ENCODE measurements around the gene RHOG. TPM values are rescaled to one million over a fixed set of nuclear protein-coding genes. Genes with fewer than 3 reads are reported as not detected.

RHOG gene
- total and polyA plus RNA-seq, 4 donors = 5.8 to 31.1 (median 19.5) TPM

DNA sequence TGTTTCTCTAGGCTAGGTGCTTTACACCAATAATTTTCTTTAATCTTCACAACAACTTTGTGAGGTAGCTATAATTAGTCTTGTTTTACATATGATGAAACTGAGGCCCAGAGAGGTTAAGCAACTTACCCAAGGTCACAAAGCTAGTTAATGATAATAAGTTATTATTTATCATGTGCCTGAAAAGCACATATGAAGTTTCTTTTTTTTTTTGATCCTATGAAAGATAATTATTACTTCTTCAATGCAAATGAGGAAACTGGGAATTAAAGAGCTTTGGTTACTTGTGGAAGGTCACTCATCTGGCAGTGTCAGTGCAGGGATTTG, 37.5 kb upstream of the RHOG start:
- Histone ChIP-seq H3K4me3 (ENCODE audit: low read depth, low read length) (no peak overlapping the region), H3K27ac (ENCODE audit: low read depth, low read length) (no peak overlapping the region), H3K4me1 (ENCODE audit: control insufficient read depth, insufficient read depth, low read length) (peaks cover 3% of the 10 kb centered on the region), H3K36me3 (ENCODE audit: control insufficient read depth, insufficient read depth, low read length) (no peaks in the 10 kb centered on the region), H3K9me3 (ENCODE audit: control insufficient read depth, insufficient read depth, low read length) (no peaks in the 10 kb centered on the region), H3K27me3 (ENCODE audit: control insufficient read depth, insufficient read depth, low read length) (no peaks in the 10 kb centered on the region)
- DNase-seq (ENCODE audit: low read depth in 4 of 6, low spot score in 6 of 6) = no peak

DNA sequence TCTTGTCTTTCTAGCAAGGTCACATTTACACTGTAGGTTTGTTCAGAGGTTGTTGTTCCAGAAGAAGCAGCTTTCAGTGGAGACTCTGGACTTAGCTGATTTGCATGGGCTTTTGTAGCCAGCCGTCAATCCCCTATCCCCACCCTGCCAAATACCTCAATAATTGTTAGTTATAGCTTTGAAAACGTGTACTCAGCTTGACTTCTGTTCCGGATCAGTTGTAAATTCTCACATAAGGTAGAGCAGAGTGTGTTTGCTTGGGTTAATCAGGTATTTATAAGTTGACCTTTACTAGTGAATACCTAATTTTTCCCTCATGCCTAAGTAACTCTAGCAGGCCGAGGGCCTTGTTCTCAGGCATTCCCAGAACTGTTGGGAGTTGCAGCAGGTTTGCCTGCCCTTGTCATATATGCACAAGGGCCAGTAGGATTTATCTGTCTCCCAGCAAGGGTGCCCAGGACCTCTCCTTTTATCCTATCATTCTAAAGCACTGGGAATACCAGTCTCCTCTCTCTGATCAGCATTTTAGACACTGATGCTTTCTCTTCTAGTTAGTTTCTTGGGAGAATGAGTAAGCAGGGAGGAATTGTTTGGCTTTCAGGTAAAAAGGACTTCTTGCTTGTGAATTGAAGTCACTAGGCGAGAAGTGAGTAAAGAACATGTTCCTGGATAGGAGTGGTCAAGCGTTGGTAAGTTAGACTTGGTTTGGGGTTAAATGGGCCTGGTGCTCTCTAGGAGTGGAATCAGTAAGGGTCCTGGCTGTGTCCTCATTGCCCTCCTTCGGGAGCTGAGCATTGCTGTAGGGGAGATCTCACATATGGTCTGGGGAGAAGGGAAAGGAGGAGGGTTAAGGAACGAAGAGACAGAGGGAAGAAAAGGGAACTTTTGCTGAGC, 36.9 kb upstream of the RHOG start:
- Histone ChIP-seq H3K27ac (ENCODE audit: low read depth, low read length) (no peak overlapping the region), H3K27me3 (ENCODE audit: control insufficient read depth, insufficient read depth, low read length) (no peaks in the 10 kb centered on the region), H3K4me3 (ENCODE audit: low read depth, low read length) (no peak overlapping the region), H3K36me3 (ENCODE audit: control insufficient read depth, insufficient read depth, low read length) (no peaks in the 10 kb centered on the region), H3K4me1 (ENCODE audit: control insufficient read depth, insufficient read depth, low read length) (peaks cover 3% of the 10 kb centered on the region), H3K9me3 (ENCODE audit: control insufficient read depth, insufficient read depth, low read length) (no peaks in the 10 kb centered on the region)
- no peak for DNase-seq (ENCODE audit: low read depth in 4 of 6, low spot score in 6 of 6)
- 74% methylated on average over 4 of the region's 8 CpGs for WGBS (ENCODE audit: insufficient coverage)

DNA sequence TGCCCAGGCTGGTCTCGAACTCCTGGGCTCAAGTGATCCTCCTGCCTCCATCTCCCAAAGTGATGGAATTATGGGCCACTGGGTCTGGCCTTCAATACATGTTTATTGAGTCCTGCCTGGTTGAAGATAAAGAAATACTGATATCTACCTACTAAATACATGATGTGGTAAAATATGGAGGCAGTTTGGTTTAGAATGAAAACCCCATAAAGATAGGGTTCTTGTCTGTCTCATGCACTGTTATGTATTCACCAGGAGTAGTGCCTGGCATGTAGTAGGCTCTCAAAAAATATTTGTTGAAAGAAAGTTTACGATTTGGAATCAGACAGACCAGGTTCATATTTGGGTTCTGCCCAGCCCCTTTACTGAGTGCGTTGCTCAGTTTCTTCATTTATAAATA, 35.9 kb upstream of the RHOG start:
- no CpG with 5 or more reads among the region's 3 CpGs for WGBS (ENCODE audit: insufficient coverage)
- peaks cover 3% of the 10 kb centered on the region for H3K4me1 ChIP-seq (ENCODE audit: control insufficient read depth, insufficient read depth, low read length)
- H3K27ac ChIP-seq (ENCODE audit: low read depth, low read length) = no peak overlapping the region
- no peak overlapping the region for H3K4me3 ChIP-seq (ENCODE audit: low read depth, low read length)
- H3K27me3 ChIP-seq (ENCODE audit: control insufficient read depth, insufficient read depth, low read length) = no peaks in the 10 kb centered on the region
- DNase-seq (ENCODE audit: low read depth in 4 of 6, low spot score in 6 of 6) = no peak
- H3K36me3 ChIP-seq (ENCODE audit: control insufficient read depth, insufficient read depth, low read length) = no peaks in the 10 kb centered on the region
- no peaks in the 10 kb centered on the region for H3K9me3 ChIP-seq (ENCODE audit: control insufficient read depth, insufficient read depth, low read length)

DNA sequence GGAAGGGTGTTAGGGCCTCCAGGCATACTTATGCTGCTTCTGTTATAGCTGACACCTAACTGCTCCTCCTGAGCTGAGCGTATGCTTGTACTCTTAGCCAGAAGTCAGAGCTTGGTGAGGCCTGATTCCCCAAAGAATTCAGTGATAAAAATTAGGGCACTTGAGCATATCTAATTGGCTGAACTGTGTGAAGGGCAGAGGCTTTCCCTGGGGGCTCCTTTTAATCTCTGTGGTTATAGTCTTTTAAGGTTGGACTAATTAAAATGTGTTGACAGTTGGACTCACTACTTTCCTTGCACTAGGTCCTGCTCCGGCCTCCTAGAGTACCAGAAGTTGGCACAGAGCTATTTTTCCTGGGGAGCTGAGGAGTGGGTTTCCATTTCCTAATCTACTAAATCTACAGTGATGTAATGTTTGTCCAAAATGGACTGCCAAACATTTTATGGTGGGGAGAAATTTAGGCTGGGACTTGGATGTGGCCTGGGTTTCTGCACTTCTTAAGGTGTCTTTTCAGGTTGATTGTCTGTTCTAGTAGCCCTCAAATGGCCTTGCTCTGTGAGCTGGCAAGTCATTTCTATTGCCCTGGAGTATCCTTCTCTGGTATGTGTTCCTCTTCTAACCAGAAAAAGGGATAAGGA, 33.1 kb upstream of the RHOG start:
- Histone ChIP-seq H3K27me3 (ENCODE audit: control insufficient read depth, insufficient read depth, low read length) (no peaks in the 10 kb centered on the region), H3K4me3 (ENCODE audit: low read depth, low read length) (no peak overlapping the region), H3K36me3 (ENCODE audit: control insufficient read depth, insufficient read depth, low read length) (no peaks in the 10 kb centered on the region), H3K4me1 (ENCODE audit: control insufficient read depth, insufficient read depth, low read length) (peaks cover 3% of the 10 kb centered on the region), H3K27ac (ENCODE audit: low read depth, low read length) (no peak overlapping the region), H3K9me3 (ENCODE audit: control insufficient read depth, insufficient read depth, low read length) (no peaks in the 10 kb centered on the region)
- 80% methylated on average over 1 of the region's 2 CpGs for WGBS (ENCODE audit: insufficient coverage)
- peak in 1 of 6 donors; percentile 18 for DNase-seq (ENCODE audit: low read depth in 4 of 6, low spot score in 6 of 6)

DNA sequence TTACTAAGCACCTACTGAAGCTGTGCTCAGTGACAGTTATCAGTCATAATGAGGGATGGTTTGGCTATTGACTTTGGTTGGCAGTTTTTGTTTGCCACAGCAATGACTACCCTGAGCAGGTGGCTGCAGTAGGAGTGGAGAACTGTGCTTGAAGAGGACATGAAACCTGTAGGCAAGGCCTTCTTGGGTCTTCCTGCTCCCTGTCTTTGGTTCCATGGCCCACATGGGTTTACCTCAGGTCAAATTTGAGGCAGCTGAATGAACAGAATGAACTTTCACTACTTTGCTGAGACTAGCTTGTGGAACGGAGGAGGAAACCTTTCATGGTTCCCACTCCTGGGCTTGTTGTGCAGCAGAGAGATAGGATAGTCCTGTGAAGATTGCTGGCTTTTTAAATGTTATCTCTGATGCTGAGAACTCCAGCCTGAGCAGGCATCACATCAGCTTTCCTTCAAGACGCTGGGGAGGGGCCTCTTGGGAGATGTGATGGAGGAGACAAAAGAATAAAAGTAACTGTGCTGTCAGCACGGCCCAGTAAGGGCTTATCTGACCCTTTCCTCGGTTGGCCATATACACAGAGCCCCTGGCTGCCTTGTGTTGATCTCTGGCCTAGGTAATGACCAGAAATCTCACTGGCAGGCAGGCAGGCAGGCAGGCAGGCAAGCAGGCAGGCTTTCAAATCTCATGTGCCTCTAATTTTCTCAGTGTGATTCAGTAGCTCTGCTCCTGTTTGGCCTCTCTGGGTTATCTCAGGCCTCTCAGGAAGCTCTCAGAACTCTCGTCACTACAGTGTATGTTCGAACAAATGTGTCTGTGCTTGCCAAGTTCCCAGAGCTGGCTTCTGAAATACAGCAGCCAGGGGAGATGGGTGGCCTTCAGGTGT, 26.7 kb upstream of the RHOG start:
- Histone ChIP-seq H3K36me3 (ENCODE audit: control insufficient read depth, insufficient read depth, low read length) (no peaks in the 10 kb centered on the region), H3K9me3 (ENCODE audit: control insufficient read depth, insufficient read depth, low read length) (no peaks in the 10 kb centered on the region), H3K4me3 (ENCODE audit: low read depth, low read length) (no peak overlapping the region), H3K27me3 (ENCODE audit: control insufficient read depth, insufficient read depth, low read length) (no peaks in the 10 kb centered on the region), H3K4me1 (ENCODE audit: control insufficient read depth, insufficient read depth, low read length) (peaks cover 4% of the 10 kb centered on the region), H3K27ac (ENCODE audit: low read depth, low read length) (no peak overlapping the region)
- no peak for DNase-seq (ENCODE audit: low read depth in 4 of 6, low spot score in 6 of 6)
- 61% methylated on average over 6 of the region's 6 CpGs for WGBS (ENCODE audit: insufficient coverage)

DNA sequence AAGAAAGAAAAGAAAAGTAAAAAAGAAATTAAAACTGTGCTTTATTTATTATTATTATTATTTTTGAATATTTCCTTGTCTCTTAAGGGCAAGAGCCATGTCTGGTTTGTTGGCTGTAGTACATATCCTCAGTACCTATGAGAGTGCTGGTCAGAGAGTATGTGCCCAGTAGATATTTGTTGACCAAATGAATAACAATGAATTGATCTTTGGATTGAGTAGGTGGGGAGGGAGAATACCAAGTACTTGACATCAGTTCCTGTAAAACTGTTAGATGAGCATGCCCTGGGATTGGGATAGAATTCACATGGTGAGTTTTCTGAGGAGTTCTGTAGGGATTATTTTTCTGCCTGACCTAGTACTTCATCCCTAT, 26.1 kb upstream of the RHOG start:
- no peak for DNase-seq (ENCODE audit: low read depth in 4 of 6, low spot score in 6 of 6)
- Histone ChIP-seq H3K9me3 (ENCODE audit: control insufficient read depth, insufficient read depth, low read length) (no peaks in the 10 kb centered on the region), H3K36me3 (ENCODE audit: control insufficient read depth, insufficient read depth, low read length) (no peaks in the 10 kb centered on the region), H3K4me1 (ENCODE audit: control insufficient read depth, insufficient read depth, low read length) (peaks cover 4% of the 10 kb centered on the region), H3K27me3 (ENCODE audit: control insufficient read depth, insufficient read depth, low read length) (no peaks in the 10 kb centered on the region), H3K4me3 (ENCODE audit: low read depth, low read length) (no peak overlapping the region), H3K27ac (ENCODE audit: low read depth, low read length) (no peak overlapping the region)

DNA sequence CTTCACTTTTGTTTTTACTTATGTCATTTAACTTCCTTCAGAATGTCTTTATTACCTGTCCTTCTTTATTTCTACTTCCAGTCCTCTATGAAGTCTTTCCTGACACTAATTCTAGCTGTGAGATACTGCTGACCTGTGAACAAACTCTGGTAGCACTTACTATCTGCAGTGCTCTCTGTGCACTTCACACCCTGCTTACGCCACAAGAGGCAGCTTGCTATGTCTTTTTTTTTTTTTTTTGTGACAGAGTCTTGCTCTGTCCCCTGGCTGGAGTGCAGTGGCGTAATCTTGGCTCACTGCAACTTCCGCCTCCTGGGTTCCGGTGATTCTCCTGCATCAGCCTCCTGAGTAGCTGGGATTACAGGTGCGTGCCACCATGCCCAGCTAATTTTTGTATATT, 25.4 kb upstream of the RHOG start:
- no peak overlapping the region for H3K27ac ChIP-seq (ENCODE audit: low read depth, low read length)
- no peaks in the 10 kb centered on the region for H3K36me3 ChIP-seq (ENCODE audit: control insufficient read depth, insufficient read depth, low read length)
- WGBS (ENCODE audit: insufficient coverage) = 82% methylated on average over 5 of the region's 5 CpGs

DNA sequence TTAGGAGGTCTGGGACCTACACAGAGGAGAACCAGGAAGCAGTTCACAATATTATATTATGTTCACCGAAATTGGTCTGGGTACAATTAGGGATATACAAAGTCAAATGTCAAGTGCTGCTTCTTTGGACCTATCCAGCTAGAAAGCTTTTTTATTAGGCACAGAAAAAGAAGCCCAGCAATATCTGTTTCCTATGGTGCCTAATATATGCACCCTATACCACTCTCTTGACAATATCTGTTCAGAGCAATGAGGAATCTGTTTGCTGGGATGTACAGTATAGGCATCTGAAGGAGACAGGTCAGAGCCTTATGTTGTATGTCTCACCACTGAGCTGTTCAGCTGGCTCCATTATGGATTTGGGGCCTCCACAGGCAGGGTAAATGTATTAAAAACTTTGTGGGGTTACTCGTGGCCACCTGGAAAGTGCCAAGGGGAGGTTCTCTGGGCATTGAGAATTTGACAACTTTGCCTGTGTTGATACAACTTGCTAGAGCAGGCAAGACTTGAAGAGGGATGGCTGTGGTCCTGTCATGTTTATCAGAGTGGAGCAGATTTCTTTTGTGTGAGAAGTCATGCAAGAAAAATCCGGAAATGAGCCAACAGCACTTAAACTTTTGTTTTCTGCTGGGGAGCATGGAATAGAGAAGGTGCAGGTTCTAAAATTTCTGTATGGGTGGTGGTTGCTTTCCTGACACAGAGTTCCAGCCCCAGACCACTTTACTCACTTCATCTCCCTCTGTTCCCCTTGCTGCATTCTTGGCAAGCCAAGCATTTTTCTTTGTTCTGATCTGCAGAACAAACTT, 24.8 kb upstream of the RHOG start:
- DNase-seq (ENCODE audit: low read depth in 4 of 6, low spot score in 6 of 6) = no peak
- WGBS (ENCODE audit: insufficient coverage) = 58% methylated on average over 1 of the region's 3 CpGs
- H3K9me3 ChIP-seq (ENCODE audit: control insufficient read depth, insufficient read depth, low read length) = no peaks in the 10 kb centered on the region
- no peaks in the 10 kb centered on the region for H3K36me3 ChIP-seq (ENCODE audit: control insufficient read depth, insufficient read depth, low read length)
- peaks cover 4% of the 10 kb centered on the region for H3K4me1 ChIP-seq (ENCODE audit: control insufficient read depth, insufficient read depth, low read length)
- H3K27ac ChIP-seq (ENCODE audit: low read depth, low read length) = no peak overlapping the region
- H3K4me3 ChIP-seq (ENCODE audit: low read depth, low read length) = no peak overlapping the region
- no peaks in the 10 kb centered on the region for H3K27me3 ChIP-seq (ENCODE audit: control insufficient read depth, insufficient read depth, low read length)

More for the DNA sequence above, 25.4 kb upstream of the RHOG start:
- no peak for DNase-seq (ENCODE audit: low read depth in 4 of 6, low spot score in 6 of 6)
- H3K4me3 ChIP-seq (ENCODE audit: low read depth, low read length) = no peak overlapping the region
- peaks cover 4% of the 10 kb centered on the region for H3K4me1 ChIP-seq (ENCODE audit: control insufficient read depth, insufficient read depth, low read length)
- H3K27me3 ChIP-seq (ENCODE audit: control insufficient read depth, insufficient read depth, low read length) = no peaks in the 10 kb centered on the region
- no peaks in the 10 kb centered on the region for H3K9me3 ChIP-seq (ENCODE audit: control insufficient read depth, insufficient read depth, low read length)

DNA sequence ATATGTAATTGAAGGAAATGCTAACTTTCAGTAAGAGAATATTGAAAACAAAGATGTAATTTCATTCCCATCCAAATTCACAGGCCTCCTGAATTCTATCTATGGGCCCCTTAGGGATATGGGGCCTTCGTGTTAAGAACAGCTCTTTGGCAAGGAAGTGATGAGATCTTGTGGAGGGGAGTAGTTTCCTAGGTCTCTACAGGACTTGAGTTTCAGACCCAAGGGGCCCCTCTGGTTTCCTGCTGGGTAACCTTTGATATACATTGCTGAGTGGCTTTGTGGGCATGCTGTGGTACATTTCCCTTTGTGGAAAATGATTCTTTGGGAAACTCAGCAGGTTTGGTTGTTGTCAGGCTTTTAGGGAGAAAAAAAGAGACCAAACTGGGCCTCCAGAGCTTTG, 20.9 kb upstream of the RHOG start:
- Histone ChIP-seq H3K27me3 (ENCODE audit: control insufficient read depth, insufficient read depth, low read length) (no peaks in the 10 kb centered on the region), H3K4me3 (ENCODE audit: low read depth, low read length) (no peak overlapping the region)
- no CpG with 5 or more reads among the region's 1 CpG for WGBS (ENCODE audit: insufficient coverage)

More for the DNA sequence above, 20.9 kb upstream of the RHOG start:
- no peak overlapping the region for H3K27ac ChIP-seq (ENCODE audit: low read depth, low read length)
- peaks cover 10% of the 10 kb centered on the region for H3K4me1 ChIP-seq (ENCODE audit: control insufficient read depth, insufficient read depth, low read length)
- no peaks in the 10 kb centered on the region for H3K36me3 ChIP-seq (ENCODE audit: control insufficient read depth, insufficient read depth, low read length)
- DNase-seq (ENCODE audit: low read depth in 4 of 6, low spot score in 6 of 6) = no peak
- H3K9me3 ChIP-seq (ENCODE audit: control insufficient read depth, insufficient read depth, low read length) = no peaks in the 10 kb centered on the region

Data from spinal cord (tissue), 10 donors.